Parathyroid adenoma (tissue), 2 donors: ENCODE measurements around the gene LGALS9C.
"Not testable (repeated sequence)": the region's sequence is repeated elsewhere in the genome, so short reads cannot be mapped to it uniquely, and the experiment has no call there.

Experiments
- H2AFZ ChIP-seq: fragments of 300-600 bp; sonication (generic); one replicate; pipeline ENCODE4 v1.7.0; 2017; ENCODE audit warnings: antibody characterized with exemption, mild to moderate bottlenecking
- H3K27ac ChIP-seq: fragments of 300-600 bp; sonication (generic); one replicate; pipeline ENCODE4 v1.7.0; 2017
- H3K27me3 ChIP-seq: fragments of 300-600 bp; sonication (generic); one replicate; pipeline ENCODE4 v1.7.0; 2017; ENCODE audit warnings: low read length; ENCODE audit not compliant: control insufficient read depth, insufficient read depth
- H3K36me3 ChIP-seq: fragments of 300-600 bp; sonication (generic); one replicate; pipeline ENCODE4 v1.7.0; 2017; ENCODE audit warnings: low read length; ENCODE audit not compliant: control insufficient read depth, insufficient read depth
- H3K4me1 ChIP-seq: fragments of 300-600 bp; sonication (generic); one replicate; pipeline ENCODE4 v1.7.0; 2017; ENCODE audit warnings: control low read depth
- H3K4me2 ChIP-seq: fragments of 300-600 bp; sonication (generic); one replicate; pipeline ENCODE4 v1.7.0; 2017; ENCODE audit warnings: low read length
- H3K4me3 ChIP-seq: fragments of 300-600 bp; sonication (generic); one replicate; pipeline ENCODE4 v1.7.0; 2017; ENCODE audit warnings: low read depth, low read length
- H3K79me2 ChIP-seq: fragments of 300-600 bp; sonication (generic); one replicate; pipeline ENCODE4 v1.7.0; 2017; ENCODE audit warnings: control low read depth
- H3K9ac ChIP-seq: fragments of 300-600 bp; sonication (generic); one replicate; pipeline ENCODE4 v1.7.0; 2017; ENCODE audit warnings: mild to moderate bottlenecking
- H3K9me3 ChIP-seq: fragments of 300-600 bp; sonication (generic); one replicate; pipeline ENCODE4 v1.7.0; 2017; ENCODE audit warnings: low read length; ENCODE audit not compliant: control insufficient read depth
- donor health status: primary hyperparathyroidism.

The LGALS9C gene

GRCh38 chr17:18463831-18464502, 12.6 kb upstream of the LGALS9C start:
- not testable (repeated sequence) for H3K9me3 ChIP-seq, H3K27me3 ChIP-seq, H3K36me3 ChIP-seq, H3K4me3 ChIP-seq, H3K27ac ChIP-seq, H3K4me1 ChIP-seq, H3K9ac ChIP-seq, H3K4me2 ChIP-seq, H3K79me2 ChIP-seq, H2AFZ ChIP-seq

- H3K4me1 ChIP-seq, H3K9me3 ChIP-seq, H3K36me3 ChIP-seq: not testable (repeated sequence)
These were observed 10.2 kb upstream of the LGALS9C start for GRCh38 chr17:18466250-18466983.

GRCh38 chr17:18467001-18467400, 9.6 kb upstream of the LGALS9C start:
- H3K4me3 ChIP-seq, H3K36me3 ChIP-seq, H2AFZ ChIP-seq, H3K79me2 ChIP-seq, H3K9ac ChIP-seq, H3K4me2 ChIP-seq, H3K9me3 ChIP-seq, H3K27ac ChIP-seq, H3K4me1 ChIP-seq, H3K27me3 ChIP-seq: not testable (repeated sequence)

More at GRCh38 chr17:18466250-18466983, 10.2 kb upstream of the LGALS9C start:
- not testable (repeated sequence) for H3K79me2 ChIP-seq, H3K27ac ChIP-seq, H3K4me3 ChIP-seq, H2AFZ ChIP-seq, H3K27me3 ChIP-seq, H3K9ac ChIP-seq, H3K4me2 ChIP-seq

GRCh38 chr17:18468472-18469171, 8.0 kb upstream of the LGALS9C start:
- not testable (repeated sequence) for H3K9ac ChIP-seq, H3K4me3 ChIP-seq, H3K27ac ChIP-seq, H3K4me2 ChIP-seq, H3K4me1 ChIP-seq, H3K79me2 ChIP-seq, H3K9me3 ChIP-seq, H3K27me3 ChIP-seq, H2AFZ ChIP-seq, H3K36me3 ChIP-seq

- not testable (repeated sequence) for H3K4me1 ChIP-seq, H3K4me3 ChIP-seq, H3K9ac ChIP-seq
These were observed 6.8 kb upstream of the LGALS9C start for GRCh38 chr17:18469837-18470236.

GRCh38 chr17:18470345-18470930, 6.2 kb upstream of the LGALS9C start:
- H3K4me1 ChIP-seq, H3K9me3 ChIP-seq, H3K9ac ChIP-seq, H2AFZ ChIP-seq, H3K79me2 ChIP-seq, H3K4me2 ChIP-seq, H3K27ac ChIP-seq, H3K36me3 ChIP-seq, H3K4me3 ChIP-seq, H3K27me3 ChIP-seq: not testable (repeated sequence)

More at GRCh38 chr17:18469837-18470236, 6.8 kb upstream of the LGALS9C start:
- not testable (repeated sequence) for H3K27me3 ChIP-seq, H3K27ac ChIP-seq, H3K79me2 ChIP-seq, H3K36me3 ChIP-seq, H2AFZ ChIP-seq, H3K9me3 ChIP-seq, H3K4me2 ChIP-seq

- not testable (repeated sequence) for H3K27ac ChIP-seq, H3K79me2 ChIP-seq, H3K27me3 ChIP-seq, H3K4me1 ChIP-seq, H3K36me3 ChIP-seq, H3K4me3 ChIP-seq, H3K9me3 ChIP-seq, H2AFZ ChIP-seq, H3K9ac ChIP-seq, H3K4me2 ChIP-seq
These were observed 2.6 kb upstream of the LGALS9C start for GRCh38 chr17:18473967-18474366.

- H3K4me3 ChIP-seq, H3K79me2 ChIP-seq, H3K27ac ChIP-seq, H3K9ac ChIP-seq, H3K4me2 ChIP-seq, H3K4me1 ChIP-seq, H2AFZ ChIP-seq, H3K36me3 ChIP-seq, H3K27me3 ChIP-seq, H3K9me3 ChIP-seq: not testable (repeated sequence)
These were observed 1.8 kb upstream of the LGALS9C start for GRCh38 chr17:18474754-18475153.

GRCh38 chr17:18477367-18477766, 778 bp downstream of the LGALS9C start:
- not testable (repeated sequence) for H3K4me2 ChIP-seq, H3K4me1 ChIP-seq, H3K79me2 ChIP-seq, H3K9ac ChIP-seq, H3K36me3 ChIP-seq, H3K9me3 ChIP-seq, H3K4me3 ChIP-seq, H3K27me3 ChIP-seq, H3K27ac ChIP-seq, H2AFZ ChIP-seq

GRCh38 chr17:18478362-18478761, 1.8 kb downstream of the LGALS9C start:
- not testable (repeated sequence) for H3K4me1 ChIP-seq, H3K9ac ChIP-seq, H3K4me3 ChIP-seq, H3K79me2 ChIP-seq, H3K4me2 ChIP-seq, H3K27me3 ChIP-seq, H3K9me3 ChIP-seq, H3K27ac ChIP-seq, H2AFZ ChIP-seq, H3K36me3 ChIP-seq
